ENCODE measurements around the gene ACADS.

Gene ACADS

DNA sequence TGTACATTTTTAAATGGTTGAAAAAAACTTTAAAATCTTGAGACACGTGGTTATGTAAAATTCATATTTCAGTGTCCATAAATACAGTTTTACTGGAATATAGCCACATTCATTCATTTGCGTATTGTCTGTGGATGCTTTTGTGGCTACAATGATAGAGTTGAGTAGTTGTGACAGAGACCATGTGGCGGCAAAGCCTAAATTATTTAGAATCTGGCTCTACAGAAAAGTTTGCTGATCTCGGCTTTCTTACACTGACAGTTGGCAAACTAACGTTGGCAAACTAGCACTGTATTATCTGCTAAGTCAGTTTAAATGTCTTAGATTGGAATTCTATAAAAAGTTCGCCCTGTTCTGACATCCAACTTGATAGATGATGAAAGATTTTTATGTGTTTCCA is 13.0 kb upstream of the ACADS start:
- TF ChIP-seq PPARA (CRISPR knock-in tag; IDR thresholded peaks at IDR 0.05; ENCODE audit: borderline replicate concordance): no peak
- TF ChIP-seq ZNF8 (CRISPR knock-in tag; IDR thresholded peaks at IDR 0.05): no peak
- no peak for TF ChIP-seq TOX (CRISPR knock-in tag; IDR thresholded peaks at IDR 0.05; ENCODE audit: borderline replicate concordance)
- TF ChIP-seq GLIS3 (CRISPR knock-in tag; IDR thresholded peaks at IDR 0.05): no peak
- no peak for TF ChIP-seq OSR1 (CRISPR knock-in tag; IDR thresholded peaks at IDR 0.05)
- TF ChIP-seq RARB (CRISPR knock-in tag; IDR thresholded peaks at IDR 0.05): no peak
- TF ChIP-seq ESRRG (CRISPR knock-in tag; IDR thresholded peaks at IDR 0.05): no peak
- no peak for TF ChIP-seq ISL1 (CRISPR knock-in tag; IDR thresholded peaks at IDR 0.05)
- TF ChIP-seq ZNF565 (CRISPR knock-in tag; conservative IDR thresholded peaks at IDR 0.05; ENCODE audit: low read depth): no peak
- TF ChIP-seq ZNF70 (CRISPR knock-in tag; IDR thresholded peaks at IDR 0.05): no peak
- TF ChIP-seq ARNTL (CRISPR knock-in tag; IDR thresholded peaks at IDR 0.05; ENCODE audit: borderline replicate concordance, low read depth): no peak
- TF ChIP-seq, protein P1, sequence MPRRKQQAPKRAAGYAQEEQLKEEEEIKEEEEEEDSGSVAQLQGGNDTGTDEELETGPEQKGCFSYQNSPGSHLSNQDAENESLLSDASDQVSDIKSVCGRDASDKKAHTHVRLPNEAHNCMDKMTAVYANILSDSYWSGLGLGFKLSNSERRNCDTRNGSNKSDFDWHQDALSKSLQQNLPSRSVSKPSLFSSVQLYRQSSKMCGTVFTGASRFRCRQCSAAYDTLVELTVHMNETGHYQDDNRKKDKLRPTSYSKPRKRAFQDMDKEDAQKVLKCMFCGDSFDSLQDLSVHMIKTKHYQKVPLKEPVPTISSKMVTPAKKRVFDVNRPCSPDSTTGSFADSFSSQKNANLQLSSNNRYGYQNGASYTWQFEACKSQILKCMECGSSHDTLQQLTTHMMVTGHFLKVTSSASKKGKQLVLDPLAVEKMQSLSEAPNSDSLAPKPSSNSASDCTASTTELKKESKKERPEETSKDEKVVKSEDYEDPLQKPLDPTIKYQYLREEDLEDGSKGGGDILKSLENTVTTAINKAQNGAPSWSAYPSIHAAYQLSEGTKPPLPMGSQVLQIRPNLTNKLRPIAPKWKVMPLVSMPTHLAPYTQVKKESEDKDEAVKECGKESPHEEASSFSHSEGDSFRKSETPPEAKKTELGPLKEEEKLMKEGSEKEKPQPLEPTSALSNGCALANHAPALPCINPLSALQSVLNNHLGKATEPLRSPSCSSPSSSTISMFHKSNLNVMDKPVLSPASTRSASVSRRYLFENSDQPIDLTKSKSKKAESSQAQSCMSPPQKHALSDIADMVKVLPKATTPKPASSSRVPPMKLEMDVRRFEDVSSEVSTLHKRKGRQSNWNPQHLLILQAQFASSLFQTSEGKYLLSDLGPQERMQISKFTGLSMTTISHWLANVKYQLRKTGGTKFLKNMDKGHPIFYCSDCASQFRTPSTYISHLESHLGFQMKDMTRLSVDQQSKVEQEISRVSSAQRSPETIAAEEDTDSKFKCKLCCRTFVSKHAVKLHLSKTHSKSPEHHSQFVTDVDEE (CRISPR knock-in tag; IDR thresholded peaks at IDR 0.05): no peak
- no peak for TF ChIP-seq ZFP3 (CRISPR knock-in tag; IDR thresholded peaks at IDR 0.05)
- TF ChIP-seq, protein P2, sequence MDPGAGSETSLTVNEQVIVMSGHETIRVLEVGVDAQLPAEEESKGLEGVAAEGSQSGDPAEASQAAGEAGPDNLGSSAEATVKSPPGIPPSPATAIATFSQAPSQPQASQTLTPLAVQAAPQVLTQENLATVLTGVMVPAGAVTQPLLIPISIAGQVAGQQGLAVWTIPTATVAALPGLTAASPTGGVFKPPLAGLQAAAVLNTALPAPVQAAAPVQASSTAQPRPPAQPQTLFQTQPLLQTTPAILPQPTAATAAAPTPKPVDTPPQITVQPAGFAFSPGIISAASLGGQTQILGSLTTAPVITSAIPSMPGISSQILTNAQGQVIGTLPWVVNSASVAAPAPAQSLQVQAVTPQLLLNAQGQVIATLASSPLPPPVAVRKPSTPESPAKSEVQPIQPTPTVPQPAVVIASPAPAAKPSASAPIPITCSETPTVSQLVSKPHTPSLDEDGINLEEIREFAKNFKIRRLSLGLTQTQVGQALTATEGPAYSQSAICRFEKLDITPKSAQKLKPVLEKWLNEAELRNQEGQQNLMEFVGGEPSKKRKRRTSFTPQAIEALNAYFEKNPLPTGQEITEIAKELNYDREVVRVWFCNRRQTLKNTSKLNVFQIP (CRISPR knock-in tag; IDR thresholded peaks at IDR 0.05; ENCODE audit: borderline replicate concordance, low read depth): no peak
- TF ChIP-seq, protein P3, sequence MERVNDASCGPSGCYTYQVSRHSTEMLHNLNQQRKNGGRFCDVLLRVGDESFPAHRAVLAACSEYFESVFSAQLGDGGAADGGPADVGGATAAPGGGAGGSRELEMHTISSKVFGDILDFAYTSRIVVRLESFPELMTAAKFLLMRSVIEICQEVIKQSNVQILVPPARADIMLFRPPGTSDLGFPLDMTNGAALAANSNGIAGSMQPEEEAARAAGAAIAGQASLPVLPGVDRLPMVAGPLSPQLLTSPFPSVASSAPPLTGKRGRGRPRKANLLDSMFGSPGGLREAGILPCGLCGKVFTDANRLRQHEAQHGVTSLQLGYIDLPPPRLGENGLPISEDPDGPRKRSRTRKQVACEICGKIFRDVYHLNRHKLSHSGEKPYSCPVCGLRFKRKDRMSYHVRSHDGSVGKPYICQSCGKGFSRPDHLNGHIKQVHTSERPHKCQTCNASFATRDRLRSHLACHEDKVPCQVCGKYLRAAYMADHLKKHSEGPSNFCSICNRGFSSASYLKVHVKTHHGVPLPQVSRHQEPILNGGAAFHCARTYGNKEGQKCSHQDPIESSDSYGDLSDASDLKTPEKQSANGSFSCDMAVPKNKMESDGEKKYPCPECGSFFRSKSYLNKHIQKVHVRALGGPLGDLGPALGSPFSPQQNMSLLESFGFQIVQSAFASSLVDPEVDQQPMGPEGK (CRISPR knock-in tag; IDR thresholded peaks at IDR 0.05; ENCODE audit: borderline replicate concordance): no peak
- TF ChIP-seq ZFP30 (CRISPR knock-in tag; IDR thresholded peaks at IDR 0.05): no peak
- TF ChIP-seq SNAI2 (CRISPR knock-in tag; IDR thresholded peaks at IDR 0.05): no peak
- no peak for TF ChIP-seq TCF4 (CRISPR knock-in tag; IDR thresholded peaks at IDR 0.05; ENCODE audit: borderline replicate concordance)
- TF ChIP-seq ZC3H10 (CRISPR knock-in tag; IDR thresholded peaks at IDR 0.05): no peak
- no peak for ATAC-seq

DNA sequence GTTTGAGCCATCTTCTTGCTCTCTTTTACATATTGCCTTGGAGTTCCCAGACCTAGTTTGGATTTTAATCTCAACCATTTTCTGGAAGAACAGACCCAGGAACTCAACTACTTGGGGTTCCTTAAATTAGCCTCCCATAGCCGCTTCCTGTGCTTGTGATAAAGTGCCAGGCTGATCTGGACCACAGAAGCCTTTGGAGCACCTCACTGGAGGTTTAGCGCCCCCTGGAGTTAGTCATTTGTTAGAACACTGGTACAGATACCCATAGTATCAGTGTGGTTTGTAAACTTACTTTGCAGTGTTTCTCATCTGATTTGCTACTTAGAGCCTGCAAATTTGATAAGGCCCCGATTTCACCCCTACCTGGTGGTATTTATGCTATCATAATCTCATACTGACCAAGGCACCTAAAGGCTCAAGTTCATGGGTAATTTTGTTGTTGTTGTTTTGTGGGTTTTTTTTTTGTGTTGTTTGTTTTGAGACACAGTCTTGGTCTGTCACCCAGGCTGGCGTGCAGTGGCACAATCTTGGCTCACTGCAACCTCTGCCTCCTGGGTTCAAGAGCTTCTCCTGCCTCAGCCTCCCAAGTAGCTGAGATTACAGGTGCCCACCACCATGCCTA is 11.7 kb upstream of the ACADS start:
- TF ChIP-seq ZNF8 (CRISPR knock-in tag; IDR thresholded peaks at IDR 0.05) (no peak), ZNF565 (CRISPR knock-in tag; conservative IDR thresholded peaks at IDR 0.05; ENCODE audit: low read depth) (no peak), OSR1 (CRISPR knock-in tag; IDR thresholded peaks at IDR 0.05) (no peak), ESRRG (CRISPR knock-in tag; IDR thresholded peaks at IDR 0.05) (no peak), TOX (CRISPR knock-in tag; IDR thresholded peaks at IDR 0.05; ENCODE audit: borderline replicate concordance) (no peak), ZFP3 (CRISPR knock-in tag; IDR thresholded peaks at IDR 0.05) (no peak)
- TF ChIP-seq, protein P4, sequence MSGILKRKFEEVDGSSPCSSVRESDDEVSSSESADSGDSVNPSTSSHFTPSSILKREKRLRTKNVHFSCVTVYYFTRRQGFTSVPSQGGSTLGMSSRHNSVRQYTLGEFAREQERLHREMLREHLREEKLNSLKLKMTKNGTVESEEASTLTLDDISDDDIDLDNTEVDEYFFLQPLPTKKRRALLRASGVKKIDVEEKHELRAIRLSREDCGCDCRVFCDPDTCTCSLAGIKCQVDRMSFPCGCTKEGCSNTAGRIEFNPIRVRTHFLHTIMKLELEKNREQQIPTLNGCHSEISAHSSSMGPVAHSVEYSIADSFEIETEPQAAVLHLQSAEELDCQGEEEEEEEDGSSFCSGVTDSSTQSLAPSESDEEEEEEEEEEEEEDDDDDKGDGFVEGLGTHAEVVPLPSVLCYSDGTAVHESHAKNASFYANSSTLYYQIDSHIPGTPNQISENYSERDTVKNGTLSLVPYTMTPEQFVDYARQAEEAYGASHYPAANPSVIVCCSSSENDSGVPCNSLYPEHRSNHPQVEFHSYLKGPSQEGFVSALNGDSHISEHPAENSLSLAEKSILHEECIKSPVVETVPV (CRISPR knock-in tag; IDR thresholded peaks at IDR 0.05): no peak
- ATAC-seq: peak; percentile 77

DNA sequence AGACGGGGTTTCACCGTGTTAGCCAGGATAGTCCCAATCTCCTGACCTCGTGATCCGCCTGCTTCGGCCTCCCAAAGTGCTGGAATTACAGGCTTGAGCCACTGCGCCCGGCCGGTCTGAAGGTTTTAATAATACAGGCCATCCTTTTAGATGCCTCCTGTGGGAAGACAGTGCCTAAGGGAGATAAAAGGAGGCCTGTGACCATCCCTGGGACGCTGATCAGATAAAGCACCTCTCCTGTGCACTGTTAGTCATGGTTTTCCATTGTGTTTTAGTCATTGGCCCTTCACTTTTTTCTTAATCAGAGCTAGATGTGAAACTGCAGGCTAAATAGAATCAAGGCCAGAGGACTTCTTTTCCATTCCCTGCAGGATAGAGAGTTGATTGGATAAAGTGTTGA is 7.6 kb upstream of the ACADS start:
- ATAC-seq: no peak
- TF ChIP-seq ARNTL (CRISPR knock-in tag; IDR thresholded peaks at IDR 0.05; ENCODE audit: borderline replicate concordance, low read depth): no peak
- TF ChIP-seq OSR1 (CRISPR knock-in tag; IDR thresholded peaks at IDR 0.05): no peak
- no peak for TF ChIP-seq BACH2 (CRISPR knock-in tag; IDR thresholded peaks at IDR 0.05; ENCODE audit: borderline replicate concordance)
- TF ChIP-seq, protein P2 (CRISPR knock-in tag; IDR thresholded peaks at IDR 0.05; ENCODE audit: borderline replicate concordance, low read depth): no peak
- TF ChIP-seq, protein P4 (CRISPR knock-in tag; IDR thresholded peaks at IDR 0.05): no peak
- TF ChIP-seq SNAI2 (CRISPR knock-in tag; IDR thresholded peaks at IDR 0.05): no peak
- TF ChIP-seq ESRRG (CRISPR knock-in tag; IDR thresholded peaks at IDR 0.05): no peak
- TF ChIP-seq, protein P3 (CRISPR knock-in tag; IDR thresholded peaks at IDR 0.05; ENCODE audit: borderline replicate concordance): no peak
- no peak for TF ChIP-seq ZFP3 (CRISPR knock-in tag; IDR thresholded peaks at IDR 0.05)
- TF ChIP-seq ZC3H10 (CRISPR knock-in tag; IDR thresholded peaks at IDR 0.05): no peak

Measured in SK-N-SH treated with all-trans-retinoic acid at 6 μM for 48 hours (cell line).